ENCODE data around the gene KIF26A.

Gene KIF26A

GRCh38 chr14:104095426-104096310 lies 42.7 kb upstream of the KIF26A start:
- no peaks in the 10 kb centered on the region for H3K27me3 ChIP-seq
- H3K36me3 ChIP-seq, result no peaks in the 10 kb centered on the region
- H4K20me1 ChIP-seq, result no peaks in the 10 kb centered on the region
- no peak for TF ChIP-seq Cebpa-rat (IDR thresholded peaks at IDR 0.05)
- no peak overlapping the region for H3K4me3 ChIP-seq
- peak overlapping the region; percentile 63; the same call in 1 of the 2 replicates for H3K4me2 ChIP-seq
- H3K9me3 ChIP-seq, result peaks cover 23% of the 10 kb centered on the region
- H3K9ac ChIP-seq, result no peak overlapping the region
- peak overlapping the region; percentile 53 for H3K27ac ChIP-seq
- H3K4me1 ChIP-seq, result peaks cover 67% of the 10 kb centered on the region

- no peak overlapping the region for H3K9ac ChIP-seq
- H3K27me3 ChIP-seq, result no peaks in the 10 kb centered on the region
- peak overlapping the region; percentile 63 for H3K4me2 ChIP-seq
- H3K4me1 ChIP-seq, result peaks cover 74% of the 10 kb centered on the region
- H3K36me3 ChIP-seq, result no peaks in the 10 kb centered on the region
- H4K20me1 ChIP-seq, result no peaks in the 10 kb centered on the region
- peak overlapping the region; percentile 53 for H3K27ac ChIP-seq
- no peak for TF ChIP-seq Cebpa-rat (IDR thresholded peaks at IDR 0.05)
- H3K9me3 ChIP-seq, result peaks cover 23% of the 10 kb centered on the region
- no peak overlapping the region for H3K4me3 ChIP-seq
Observed at GRCh38 chr14:104096318-104096717, 42.1 kb upstream of the KIF26A start.

GRCh38 chr14:104096751-104097700 lies 41.4 kb upstream of the KIF26A start:
- H3K9ac ChIP-seq, result no peak overlapping the region
- no peaks in the 10 kb centered on the region for H3K27me3 ChIP-seq
- H4K20me1 ChIP-seq, result no peaks in the 10 kb centered on the region
- H3K4me1 ChIP-seq, result peaks cover 81% of the 10 kb centered on the region
- H3K4me3 ChIP-seq, result no peak overlapping the region
- no peak for TF ChIP-seq Cebpa-rat (IDR thresholded peaks at IDR 0.05)
- peak overlapping the region; percentile 95 for H3K4me2 ChIP-seq
- H3K9me3 ChIP-seq, result peaks cover 23% of the 10 kb centered on the region
- H3K36me3 ChIP-seq, result no peaks in the 10 kb centered on the region
- H3K27ac ChIP-seq, result peak overlapping the region; percentile 73

- peaks cover 89% of the 10 kb centered on the region for H3K4me1 ChIP-seq
- H3K9ac ChIP-seq, result peak overlapping the region; percentile 49; the same call in 1 of the 2 replicates
- no peak overlapping the region for H3K4me3 ChIP-seq
- peak overlapping the region; percentile 95 for H3K4me2 ChIP-seq
- H3K36me3 ChIP-seq, result no peaks in the 10 kb centered on the region
- no peak for TF ChIP-seq Cebpa-rat (IDR thresholded peaks at IDR 0.05)
- H3K27ac ChIP-seq, result peak overlapping the region; percentile 83
- H3K27me3 ChIP-seq, result no peaks in the 10 kb centered on the region
- H3K9me3 ChIP-seq, result peaks cover 23% of the 10 kb centered on the region
- no peaks in the 10 kb centered on the region for H4K20me1 ChIP-seq
Observed at GRCh38 chr14:104098272-104099095, 39.9 kb upstream of the KIF26A start.

GRCh38 chr14:104099096-104100041 lies 39.0 kb upstream of the KIF26A start:
- Histone ChIP-seq H4K20me1 (no peaks in the 10 kb centered on the region), H3K4me2 (peak overlapping the region; percentile 95), H3K36me3 (no peaks in the 10 kb centered on the region), H3K27me3 (no peaks in the 10 kb centered on the region), H3K4me3 (no peak overlapping the region), H3K9ac (peak overlapping the region; percentile 63), H3K27ac (peak overlapping the region; percentile 83), H3K4me1 (peaks cover 93% of the 10 kb centered on the region), H3K9me3 (peaks cover 23% of the 10 kb centered on the region)
- TF ChIP-seq Cebpa-rat (IDR thresholded peaks at IDR 0.05), result no peak

GRCh38 chr14:104100171-104101085 lies 38.0 kb upstream of the KIF26A start:
- Histone ChIP-seq H3K9me3 (peaks cover 12% of the 10 kb centered on the region), H3K4me2 (peak overlapping the region; percentile 95), H3K27ac (peak overlapping the region; percentile 83), H3K27me3 (no peaks in the 10 kb centered on the region), H3K4me1 (peaks cover 100% of the 10 kb centered on the region), H3K9ac (peak overlapping the region; percentile 63), H3K36me3 (no peaks in the 10 kb centered on the region), H4K20me1 (no peaks in the 10 kb centered on the region), H3K4me3 (no peak overlapping the region)
- TF ChIP-seq Cebpa-rat (IDR thresholded peaks at IDR 0.05), result no peak

- Histone ChIP-seq H3K27ac (peak overlapping the region; percentile 83), H3K36me3 (no peaks in the 10 kb centered on the region), H4K20me1 (no peaks in the 10 kb centered on the region), H3K4me2 (peak overlapping the region; percentile 95), H3K9me3 (peaks cover 5% of the 10 kb centered on the region), H3K27me3 (no peaks in the 10 kb centered on the region), H3K4me1 (peaks cover 100% of the 10 kb centered on the region), H3K9ac (peak overlapping the region; percentile 63; the same call in 1 of the 2 replicates), H3K4me3 (no peak overlapping the region)
- TF ChIP-seq Cebpa-rat (IDR thresholded peaks at IDR 0.05), result no peak
Observed at GRCh38 chr14:104101086-104101621, 37.2 kb upstream of the KIF26A start.
